Measurements from ENCODE around the gene FAM221B. TPM values are rescaled to one million over a fixed set of nuclear protein-coding genes. Genes with fewer than 3 reads are reported as not detected.
A peak's percentile ranks its signal among the peaks of the same experiment; 100 is the strongest.

Gene FAM221B
- total and polyA plus RNA-seq, 7 donors, result not detected

GRCh38 chr9:35790385-35791296 is 37.9 kb downstream of the FAM221B start:
- peak; percentile 86 for TF ChIP-seq CTCF (IDR thresholded peaks at IDR 0.05)
- WGBS, 3 donors, result 29 to 31% (median 30%) methylated on average over 34 to 37 of the region's 37 CpGs
- Histone ChIP-seq H3K36me3 (ENCODE audit: insufficient read depth in 1 of 2, low read depth in 1 of 2) (no peaks in the 10 kb centered on the region), H3K27ac (peak overlapping the region; percentile 88), H3K27me3 (ENCODE audit: insufficient read depth in 3 of 3, low read length in 2 of 3) (no peaks in the 10 kb centered on the region), H3K4me3 (peak overlapping the region; percentile 79), H3K4me1 (peaks cover 35% of the 10 kb centered on the region), H3K9me3 (no peaks in the 10 kb centered on the region)
- intact Hi-C loops (cut with DNase I), result loop anchor here (1.0 to 2.0 kb wide), 3 partner anchors 36 to 92 kb away; no protein-coding TSS in a partner anchor
- ATAC-seq, result peak; percentile 78 to 89 (median 87)
- DNase-seq, result peak; percentile 63 to 79

- 28 to 35% (median 34%) methylated on average over 4 of the region's 4 CpGs for WGBS, 3 donors
- ATAC-seq (no peak), DNase-seq (no peak)
- intact Hi-C loops (cut with DNase I), result loop anchor here (1.0 to 2.0 kb wide), 3 partner anchors 36 to 92 kb away; no protein-coding TSS in a partner anchor
- Histone ChIP-seq H3K4me3 (no peak overlapping the region), H3K9me3 (no peaks in the 10 kb centered on the region), H3K4me1 (peaks cover 32% of the 10 kb centered on the region), H3K27me3 (ENCODE audit: insufficient read depth in 3 of 3, low read length in 2 of 3) (no peaks in the 10 kb centered on the region), H3K27ac (no peak overlapping the region), H3K36me3 (ENCODE audit: insufficient read depth in 1 of 2, low read depth in 1 of 2) (no peaks in the 10 kb centered on the region)
- TF ChIP-seq CTCF (IDR thresholded peaks at IDR 0.05), result no peak
Observed at GRCh38 chr9:35790025-35790384, 38.5 kb downstream of the FAM221B start.

GRCh38 chr9:35789541-35789940 is 39.0 kb downstream of the FAM221B start:
- Histone ChIP-seq H3K4me3 (no peak overlapping the region), H3K4me1 (peaks cover 30% of the 10 kb centered on the region), H3K27me3 (ENCODE audit: insufficient read depth in 3 of 3, low read length in 2 of 3) (no peaks in the 10 kb centered on the region), H3K9me3 (no peaks in the 10 kb centered on the region), H3K27ac (no peak overlapping the region), H3K36me3 (ENCODE audit: insufficient read depth in 1 of 2, low read depth in 1 of 2) (no peaks in the 10 kb centered on the region)
- intact Hi-C loops (cut with DNase I), result no loop called here
- DNase-seq (no peak), ATAC-seq (no peak)
- TF ChIP-seq CTCF (IDR thresholded peaks at IDR 0.05), result no peak
- 95 to 98% (median 97%) methylated on average over 2 of the region's 2 CpGs for WGBS, 3 donors

GRCh38 chr9:35783418-35783817 is 45.1 kb downstream of the FAM221B start:
- no peaks in the 10 kb centered on the region for H3K9me3 ChIP-seq
- no peaks in the 10 kb centered on the region for H3K4me1 ChIP-seq
- ATAC-seq (no peak), DNase-seq (no peak)
- intact Hi-C loops (cut with DNase I), result no loop called here
- no peak overlapping the region for H3K4me3 ChIP-seq
- H3K27ac ChIP-seq, result no peak overlapping the region
- no peak for TF ChIP-seq CTCF (IDR thresholded peaks at IDR 0.05)
- no peaks in the 10 kb centered on the region for H3K27me3 ChIP-seq (ENCODE audit: insufficient read depth in 3 of 3, low read length in 2 of 3)
- no peaks in the 10 kb centered on the region for H3K36me3 ChIP-seq (ENCODE audit: insufficient read depth in 1 of 2, low read depth in 1 of 2)
